DMS114 treated with DMSO at 0.1 percent for 48 hours (cell line): ENCODE measurements around the gene LIPC.

ENCODE experiments used
- DNase-seq: peaks from one replicate; lab custom pipeline; 2025; ENCODE audit not compliant: unreplicated experiment; lab: John Stamatoyannopoulos, UW

The LIPC gene

DNA sequence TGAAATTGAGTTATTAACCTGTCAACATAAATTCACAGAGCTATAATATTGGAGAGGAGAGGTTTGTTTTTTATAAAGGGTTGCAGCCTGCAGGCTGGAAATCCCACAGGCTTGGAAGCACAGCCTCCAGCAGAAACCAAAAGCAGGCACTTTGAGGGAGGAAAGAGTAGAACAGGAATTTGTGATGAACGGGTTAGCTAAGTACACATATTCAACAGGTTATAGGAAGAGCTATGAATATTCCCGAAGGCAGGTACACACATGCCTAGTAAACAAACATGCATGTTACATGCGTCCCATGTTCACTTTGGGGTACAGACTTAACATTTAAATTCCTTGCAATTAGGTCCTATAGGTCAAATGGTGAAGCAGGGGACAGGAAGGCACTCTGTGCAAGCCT, 25.9 kb upstream of the LIPC start:
- DNase-seq: no peak

DNA sequence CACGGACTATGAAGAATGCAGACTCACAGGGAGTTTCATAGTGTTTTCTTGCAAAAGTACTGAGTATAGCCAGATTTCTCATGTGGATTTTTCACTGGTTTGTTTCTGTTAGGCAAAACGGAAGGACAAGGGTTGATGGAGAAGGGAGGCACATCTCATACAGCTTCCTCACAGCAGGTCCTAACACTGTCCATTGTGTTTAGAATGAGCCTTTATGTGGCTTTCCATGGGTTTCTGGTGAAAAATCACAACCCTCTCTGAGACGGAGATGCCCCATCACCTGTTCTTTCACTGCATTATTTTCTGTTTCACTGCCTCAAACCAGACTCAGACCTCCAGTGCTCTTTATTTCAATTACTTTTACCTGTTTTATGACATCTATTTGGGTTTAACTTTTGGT, 25.0 kb upstream of the LIPC start:
- DNase-seq: no peak

DNA sequence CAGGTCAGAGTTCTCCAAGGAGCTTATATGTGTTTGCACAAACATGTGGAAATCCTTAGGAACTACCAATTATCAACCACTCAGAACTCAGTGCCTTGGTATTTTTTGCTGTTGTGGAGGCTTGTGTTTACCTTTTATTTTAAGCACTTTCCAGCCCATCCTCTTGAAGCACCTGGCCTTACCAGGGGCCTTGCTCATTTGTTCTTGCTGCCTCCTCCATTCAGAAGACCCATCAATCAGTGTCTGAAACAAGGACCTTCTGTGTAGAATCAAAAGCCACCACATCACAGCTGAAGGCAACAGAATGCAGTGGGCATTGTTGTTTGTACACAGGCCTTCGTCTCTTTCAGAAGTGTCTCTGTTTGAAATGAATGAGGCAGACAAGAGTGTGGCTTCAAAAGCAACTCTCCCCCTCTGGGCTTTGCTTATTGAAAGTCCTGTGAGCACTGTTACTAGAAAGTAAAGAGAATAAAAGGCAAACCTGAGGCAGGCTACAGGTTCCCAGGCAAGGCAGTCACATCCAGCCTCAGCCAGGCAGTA, 24.5 kb upstream of the LIPC start:
- no peak for DNase-seq

DNA sequence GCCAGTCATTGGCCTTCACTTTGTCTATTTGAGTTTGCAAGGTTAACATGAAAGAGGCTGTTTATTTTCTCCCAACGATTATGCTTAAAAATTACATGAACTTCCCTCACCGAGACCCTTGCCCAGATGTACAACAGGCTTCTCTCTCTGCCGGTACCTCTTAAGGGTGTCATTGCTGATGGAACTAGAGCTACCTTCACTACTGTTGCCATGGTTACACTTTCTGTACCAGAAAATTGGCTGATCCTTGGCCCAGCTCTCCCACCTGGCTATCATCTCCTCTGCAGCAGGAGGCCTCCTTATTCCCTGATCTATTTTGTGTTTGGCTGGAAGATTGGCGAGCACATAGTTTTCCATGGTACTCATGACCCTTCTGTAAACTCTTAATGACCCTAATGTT, 24.0 kb upstream of the LIPC start:
- no peak for DNase-seq

DNA sequence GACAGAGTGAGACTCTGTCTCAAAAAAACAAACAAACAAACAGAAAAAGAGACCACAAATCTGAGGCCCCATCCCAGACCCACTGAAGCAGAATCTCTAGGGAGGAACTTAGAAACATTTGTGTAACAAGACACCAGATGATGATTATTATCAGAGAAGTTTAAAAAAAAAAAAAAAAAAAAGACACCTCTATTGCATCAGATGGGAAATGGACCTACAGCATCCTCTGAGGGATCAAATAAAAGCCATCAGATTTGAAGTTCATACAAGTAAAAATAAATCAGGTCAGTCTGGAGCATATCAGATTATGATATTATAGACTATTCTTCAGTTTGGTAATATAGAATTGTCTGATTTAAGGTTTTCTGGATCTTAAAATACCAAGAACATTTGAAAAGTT, 21.9 kb upstream of the LIPC start:
- no peak for DNase-seq

DNA sequence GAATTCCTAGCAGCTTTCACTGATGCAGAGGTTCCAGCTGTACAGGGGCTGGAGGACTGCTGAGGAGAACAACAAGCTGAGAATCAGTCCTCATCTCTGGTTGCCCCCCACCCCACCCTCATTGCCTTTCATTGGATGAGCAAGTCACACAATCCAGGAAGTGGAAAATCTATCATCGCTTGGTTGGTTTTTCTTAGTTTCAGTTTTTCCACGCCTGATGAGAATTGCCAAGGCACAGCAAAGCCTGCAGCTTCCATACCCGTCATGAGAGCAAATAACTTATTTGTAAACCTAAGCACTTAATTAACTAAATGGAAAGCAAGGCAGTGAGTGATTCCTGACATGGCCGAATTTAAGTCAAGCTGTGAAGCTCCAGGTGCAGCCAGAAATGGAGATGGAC, 21.4 kb upstream of the LIPC start:
- no peak for DNase-seq

DNA sequence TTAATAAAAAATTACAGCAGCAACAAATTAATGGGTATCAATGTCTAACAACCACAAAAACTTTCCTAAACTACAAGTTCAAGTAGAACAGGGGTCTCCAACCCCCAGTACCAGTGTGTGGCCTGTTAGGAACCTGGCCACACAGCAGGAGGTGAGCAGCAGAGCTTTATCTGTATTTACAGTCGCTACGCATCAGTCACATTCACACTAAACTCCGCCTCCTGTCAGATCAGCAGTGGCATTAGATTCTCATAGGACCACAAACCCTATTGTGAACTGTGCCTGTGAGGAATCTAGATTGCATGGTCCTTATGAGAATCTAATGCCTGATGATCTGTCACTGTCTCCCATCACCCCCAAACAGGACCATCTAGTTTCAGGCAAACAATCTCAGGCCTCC, 18.5 kb upstream of the LIPC start:
- no peak for DNase-seq

DNA sequence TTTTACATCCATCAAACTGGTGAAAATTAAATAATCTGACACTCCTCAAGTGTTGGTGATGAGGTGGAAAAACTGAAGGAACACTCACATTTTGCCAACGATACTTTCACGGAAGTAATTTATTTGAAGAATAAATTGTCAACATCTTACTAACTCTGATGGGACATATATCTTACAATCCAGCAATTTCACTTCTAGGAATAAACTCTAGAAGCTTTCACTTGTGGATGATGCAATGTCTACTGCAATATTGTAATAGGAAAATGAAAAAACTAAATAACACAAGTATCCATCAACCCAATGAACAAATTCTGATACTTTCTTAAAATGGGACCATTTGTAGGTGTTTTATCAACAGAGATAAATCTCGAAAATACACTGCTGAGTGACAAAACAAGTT, 16.2 kb upstream of the LIPC start:
- no peak for DNase-seq

DNA sequence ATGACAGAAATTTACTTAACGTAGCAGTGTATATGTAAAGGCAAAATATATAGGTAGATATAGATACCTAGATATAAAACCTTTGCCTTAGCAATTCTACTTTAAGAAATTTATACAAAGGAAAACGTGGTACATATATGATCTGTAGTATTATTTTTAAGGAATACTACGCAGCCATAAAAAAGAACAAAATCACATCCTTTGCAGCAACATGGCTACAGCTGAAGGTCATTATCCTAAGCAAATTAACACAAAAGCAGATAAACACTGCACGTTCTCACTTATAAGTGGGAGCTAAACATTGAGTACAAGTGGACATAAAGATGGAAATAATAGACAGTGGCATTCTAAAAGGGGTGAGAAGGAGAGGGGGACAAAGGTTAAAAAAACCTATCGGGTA, 14.8 kb upstream of the LIPC start:
- no peak for DNase-seq

DNA sequence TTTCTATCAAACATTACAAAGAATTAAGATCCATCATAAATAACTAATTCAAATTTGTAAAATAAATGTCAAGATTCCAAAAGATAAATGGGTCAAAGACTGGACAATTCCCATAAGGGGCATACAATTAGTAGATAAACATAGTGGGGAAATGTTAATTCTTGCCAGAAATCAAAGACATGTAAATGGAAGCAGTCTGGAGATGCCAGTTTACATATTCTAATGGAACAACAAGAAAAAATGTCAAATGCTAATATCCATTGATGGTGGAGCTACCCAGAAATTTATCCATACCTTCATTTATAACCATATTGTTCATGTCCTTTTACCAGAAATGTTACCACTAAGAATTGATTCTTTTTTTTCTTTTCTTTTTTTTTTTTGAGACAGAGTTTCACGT, 13.7 kb upstream of the LIPC start:
- DNase-seq: no peak

DNA sequence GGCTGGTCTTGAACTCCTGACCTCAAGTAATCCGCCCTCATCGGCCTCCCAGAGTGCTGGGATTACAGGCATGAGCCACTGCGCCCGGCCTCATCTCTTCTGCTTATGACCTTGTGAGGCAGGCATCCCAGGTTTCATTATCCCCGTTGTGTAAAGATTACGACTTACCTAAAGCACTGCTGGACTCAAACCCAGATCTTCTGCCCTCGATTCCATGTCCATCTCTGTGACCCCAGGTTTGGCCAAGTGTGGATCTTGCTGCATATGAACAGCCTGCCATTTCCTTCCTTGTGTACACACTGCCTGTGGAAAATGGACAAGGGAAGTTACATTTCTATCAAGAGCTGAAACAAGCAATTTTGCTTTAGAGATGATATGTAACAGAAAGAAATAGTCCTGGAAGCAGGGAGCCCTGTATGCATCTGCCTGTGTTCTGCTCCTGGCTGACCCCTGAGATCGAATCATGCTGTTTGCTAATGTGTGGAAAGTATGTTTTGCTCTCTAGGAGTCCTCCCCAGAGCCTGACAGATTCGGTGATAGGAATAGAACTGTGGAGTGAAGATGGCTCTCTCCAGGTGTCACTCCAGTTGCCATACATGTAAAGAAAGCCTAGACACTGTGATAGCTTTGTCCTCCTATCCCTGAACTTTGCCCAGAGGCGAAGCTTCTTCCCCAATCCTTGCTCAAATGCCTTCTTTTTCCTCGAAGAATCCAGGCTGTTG, 11.8 kb upstream of the LIPC start:
- no peak for DNase-seq

DNA sequence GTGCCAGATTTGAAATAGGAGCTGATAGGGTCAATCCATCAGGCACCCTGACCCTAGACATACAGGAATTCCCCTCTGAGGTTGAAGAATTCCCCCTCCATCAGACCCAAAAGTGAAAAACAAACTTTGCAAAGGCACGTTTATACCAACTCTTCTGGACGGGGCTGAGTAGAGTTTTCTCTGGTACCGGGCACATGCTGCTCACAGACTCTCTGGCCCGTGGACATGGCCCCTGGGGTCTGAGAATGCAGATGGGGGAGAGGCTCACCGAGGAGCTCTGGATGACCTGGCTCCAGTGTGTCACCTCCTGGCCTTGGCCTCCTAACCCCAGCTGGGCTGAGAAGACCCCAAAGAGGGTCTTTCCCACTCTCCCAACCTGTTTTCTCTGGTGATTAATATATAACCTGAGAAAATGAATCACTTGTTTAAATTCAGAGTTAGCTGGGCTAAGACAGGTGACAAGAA, 11.2 kb upstream of the LIPC start:
- DNase-seq: no peak

DNA sequence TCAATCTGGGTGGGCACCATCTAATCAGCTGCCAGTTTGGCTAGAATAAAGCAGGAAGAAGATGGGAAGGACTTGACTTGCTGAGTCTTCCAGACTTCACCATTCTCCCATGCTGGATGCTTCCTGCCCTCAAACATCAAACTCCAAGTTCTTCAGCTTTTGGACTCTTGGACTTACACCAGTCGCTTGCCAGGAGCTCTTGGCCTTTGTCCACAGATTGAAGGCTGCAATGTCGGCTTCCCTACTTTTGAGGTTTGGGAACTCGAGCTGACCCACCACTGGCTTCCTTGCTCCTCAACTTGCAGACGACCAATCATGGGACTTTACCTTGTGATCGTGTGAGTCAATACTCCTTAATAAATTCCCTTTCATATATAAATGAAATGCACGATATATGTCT, 8.6 kb upstream of the LIPC start:
- no peak for DNase-seq

DNA sequence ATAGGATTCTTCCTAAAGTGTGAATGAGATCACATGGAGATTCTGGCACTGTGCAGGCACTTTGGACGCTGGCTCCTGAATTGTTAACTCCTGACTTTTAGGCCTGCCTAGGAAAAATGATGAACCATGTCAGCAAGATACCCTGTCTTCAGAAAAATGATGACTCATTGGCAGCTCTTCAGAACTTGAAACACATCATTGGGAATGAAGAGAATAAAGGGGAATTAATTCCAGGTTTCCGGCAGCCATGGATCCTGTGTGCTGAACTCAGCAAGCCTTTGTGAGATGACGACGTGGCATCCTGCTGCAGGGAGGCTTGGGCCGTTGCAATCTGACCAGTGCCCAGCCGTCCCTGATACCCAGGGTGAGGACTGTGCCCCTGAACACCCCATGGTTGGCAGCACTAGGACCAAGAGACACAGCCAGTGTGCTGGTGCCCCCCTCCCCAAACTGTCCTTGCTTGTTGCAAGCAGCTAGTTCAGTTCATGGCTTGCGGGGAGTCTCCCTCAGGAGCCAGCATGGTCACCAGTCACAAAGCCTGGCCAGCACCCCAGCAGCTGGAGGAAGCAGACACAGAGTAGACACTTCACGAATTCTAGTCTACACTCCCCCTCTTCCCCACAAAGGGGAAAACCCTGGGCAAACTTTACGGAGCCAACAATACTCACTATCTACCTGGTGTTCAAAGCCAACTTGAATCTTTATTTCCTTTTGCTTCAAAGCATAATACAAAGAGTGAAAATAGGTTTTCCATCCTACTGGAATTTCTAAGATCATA, 7.8 kb upstream of the LIPC start:
- no peak for DNase-seq

DNA sequence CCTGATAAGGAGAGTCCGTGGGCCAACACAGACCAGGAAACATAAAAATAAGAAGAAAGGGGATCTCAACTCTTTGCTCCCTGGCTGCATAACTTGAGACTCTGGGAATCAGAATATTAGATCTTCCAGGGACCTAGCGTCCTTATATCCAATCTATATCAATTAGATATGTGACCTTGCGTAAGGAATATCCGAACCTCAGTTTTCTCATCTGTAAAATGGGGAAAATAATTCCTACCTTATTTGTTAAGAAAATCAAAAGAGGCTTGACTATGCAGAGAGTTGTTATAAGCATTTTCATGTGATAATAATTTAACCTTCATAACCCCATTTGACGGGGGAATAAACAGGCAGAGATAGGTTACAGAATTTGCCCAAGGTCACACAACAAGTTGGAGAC, 7.1 kb upstream of the LIPC start:
- no peak for DNase-seq

DNA sequence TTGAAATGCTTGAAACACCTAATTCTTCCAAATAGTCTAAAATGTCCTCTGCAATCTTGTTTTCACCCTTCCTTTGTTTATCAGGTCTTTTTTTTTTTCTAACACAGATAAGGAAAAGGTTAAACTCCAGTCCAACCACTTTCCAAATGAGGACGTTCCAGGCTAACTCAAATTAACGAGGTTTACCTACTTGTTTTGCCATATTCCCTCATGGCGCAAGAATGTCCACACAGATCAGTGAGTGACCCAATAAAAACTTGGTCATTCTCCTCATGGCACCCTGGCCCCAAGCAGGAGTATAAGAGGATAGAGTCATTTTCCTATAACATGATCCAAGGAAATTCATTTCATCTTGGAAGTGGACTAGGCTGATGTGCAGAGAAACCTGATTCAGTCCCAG, 6.6 kb upstream of the LIPC start:
- no peak for DNase-seq

DNA sequence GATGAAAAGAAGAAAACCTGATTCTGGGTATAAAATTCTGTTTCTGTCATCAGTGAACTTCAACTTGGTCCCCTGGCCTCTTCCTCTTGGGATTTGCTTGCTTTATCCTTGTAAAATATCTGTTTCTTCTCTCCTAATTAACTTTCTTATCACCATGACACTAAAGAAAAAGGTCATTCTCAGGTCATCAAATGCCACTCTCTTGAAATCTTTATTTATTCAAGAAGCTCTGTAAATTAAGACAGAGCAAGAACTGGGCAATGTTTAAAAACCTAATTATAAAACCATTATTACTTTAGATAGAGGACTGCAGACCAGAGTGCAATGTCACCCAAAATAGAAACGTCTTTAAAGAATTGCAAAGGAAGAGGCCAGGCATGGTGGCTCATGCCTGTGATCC, 6.0 kb upstream of the LIPC start:
- no peak for DNase-seq

DNA sequence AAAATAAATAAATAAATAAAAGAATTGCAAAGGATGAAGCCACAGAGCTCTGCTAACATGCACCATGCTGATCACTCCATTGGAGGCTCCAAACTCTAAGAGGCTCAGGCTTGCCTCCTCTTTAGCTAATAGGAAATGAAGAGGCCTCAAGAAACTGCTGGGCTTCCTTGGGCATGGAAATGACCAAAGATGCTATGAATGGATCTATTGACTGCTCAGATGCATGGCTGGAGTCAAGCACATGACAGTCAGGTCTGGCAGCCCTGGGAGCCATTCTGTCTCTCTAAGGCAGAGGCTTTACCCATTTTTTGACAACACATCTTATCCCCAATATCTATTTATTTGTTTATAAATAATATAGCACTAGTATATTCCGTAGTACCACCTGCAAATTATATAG, 5.3 kb upstream of the LIPC start:
- DNase-seq: no peak

DNA sequence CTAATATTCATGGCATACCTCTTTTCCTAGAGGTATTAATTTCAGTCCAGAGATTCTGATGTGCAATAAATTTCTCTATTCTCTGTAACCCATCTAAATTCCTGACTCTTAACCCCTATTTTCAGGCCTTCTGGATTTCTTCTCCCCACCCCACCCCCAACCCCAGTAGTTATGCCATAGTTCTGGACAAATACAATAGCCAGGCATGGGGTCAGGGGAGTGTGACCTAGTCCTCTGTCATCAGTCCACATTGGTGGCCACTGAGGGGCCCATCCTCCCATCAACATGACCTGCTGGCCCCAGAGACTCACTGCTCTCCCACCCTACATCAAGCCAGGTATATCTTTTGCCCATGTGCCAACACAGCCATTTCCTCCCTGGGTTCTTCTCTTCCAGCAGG, 3.8 kb upstream of the LIPC start:
- DNase-seq: no peak

DNA sequence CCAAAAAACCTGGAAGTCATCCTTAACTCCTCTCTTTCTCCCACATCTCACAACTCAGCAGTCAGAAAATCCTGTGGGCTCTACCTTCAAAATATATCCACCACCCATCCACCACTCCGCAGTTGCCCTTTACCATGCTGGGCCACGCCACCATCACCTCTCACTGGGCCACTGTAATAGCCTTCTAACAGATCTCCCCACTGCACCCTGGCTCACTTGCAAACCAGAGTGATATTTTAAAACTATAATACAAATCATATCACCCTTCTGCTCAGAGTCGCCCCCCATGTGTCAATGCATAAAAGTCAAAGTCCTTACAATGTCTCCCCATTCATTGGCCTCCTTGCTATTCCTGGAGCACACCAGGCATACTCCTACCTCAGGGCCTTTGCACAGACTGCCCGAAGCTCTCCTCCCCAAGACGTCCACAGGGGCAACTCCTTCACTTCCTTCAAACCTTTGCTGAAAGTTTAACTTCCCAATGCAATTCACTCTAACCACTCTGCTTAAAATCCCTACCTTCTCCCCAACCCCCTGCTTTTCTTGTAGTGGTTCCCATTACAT, 1.5 kb upstream of the LIPC start:
- DNase-seq: no peak

DNA sequence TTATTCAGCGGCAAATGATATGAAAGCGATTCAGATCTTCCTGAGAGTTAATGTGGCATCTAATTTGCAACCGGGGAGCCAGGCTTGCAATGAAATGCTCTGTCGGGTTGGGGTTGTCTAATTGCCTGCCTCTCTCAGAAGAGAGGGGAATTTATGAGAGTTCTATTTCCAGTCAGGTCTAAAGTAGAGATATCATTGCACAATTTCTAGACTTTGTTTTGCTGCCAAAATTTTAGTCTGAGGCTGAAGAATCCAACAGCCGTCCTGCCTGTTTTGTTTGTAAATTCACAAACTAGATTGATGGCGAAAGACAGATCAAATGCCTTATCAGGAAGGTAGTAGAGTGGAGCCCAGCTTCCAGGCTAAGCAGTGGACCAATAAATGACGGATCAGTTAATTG, 610 bp downstream of the LIPC start:
- no peak for DNase-seq
